ENCODE measurements around the gene NSUN4. TPM values are rescaled to one million over a fixed set of nuclear protein-coding genes. Genes with fewer than 3 reads are reported as not detected.

NSUN4 gene
- total and polyA plus RNA-seq, 9 of the 15 experiments (the other 6 are each of a cell fraction or from before 2014, with no cell fraction given): 33.4 to 60.2 (median 46.3) TPM

- TF ChIP-seq ZNF407 (IDR thresholded peaks at IDR 0.05; ENCODE audit: low read depth) (no peak), GATAD2A (IDR thresholded peaks at IDR 0.05) (peak; percentile 91; the same call in 1 of the 2 replicates), PTRF (tag; IDR thresholded peaks at IDR 0.05) (no peak), E2F3 (CRISPR knock-in tag; IDR thresholded peaks at IDR 0.05) (peak; percentile 53), XRCC3 (IDR thresholded peaks at IDR 0.05) (no peak), DEAF1 (CRISPR knock-in tag; IDR thresholded peaks at IDR 0.05) (no peak), ETS2 (tag; IDR thresholded peaks at IDR 0.05; ENCODE audit: borderline replicate concordance, poor library complexity, severe bottlenecking) (no peak), ARID1B (IDR thresholded peaks at IDR 0.05) (peak; percentile 62), NFATC3 (IDR thresholded peaks at IDR 0.05) (peak; percentile 54; the same call in 1 of the 2 replicates), IRF2 (CRISPR knock-in tag; IDR thresholded peaks at IDR 0.05) (no peak), ZNF830 (CRISPR knock-in tag; IDR thresholded peaks at IDR 0.05) (no peak), XRCC5 (IDR thresholded peaks at IDR 0.05; ENCODE audit: low read depth, low read length) (peak; percentile 95), ZNF740 (CRISPR knock-in tag; IDR thresholded peaks at IDR 0.05) (peak; percentile 67), ZNF740 (tag; IDR thresholded peaks at IDR 0.05) (no peak), HSF4 (CRISPR knock-in tag; IDR thresholded peaks at IDR 0.05; ENCODE audit: borderline replicate concordance) (peak; percentile 27; the same call in 1 of the 2 replicates)
These were observed at the start of gene NSUN4 (continued) for GRCh38 chr1:46340404-46341221.
